GM19351 (cell line): ENCODE results near the gene CDK19.

Experiments used
- ATAC-seq: cut with Tn5 transposase; IDR thresholded peaks from one replicate; pipeline ENCODE4 v1.9.1; 2021; ENCODE audit warnings: mild to moderate bottlenecking, moderate library complexity; ENCODE audit not compliant: unreplicated experiment

The CDK19 gene

DNA sequence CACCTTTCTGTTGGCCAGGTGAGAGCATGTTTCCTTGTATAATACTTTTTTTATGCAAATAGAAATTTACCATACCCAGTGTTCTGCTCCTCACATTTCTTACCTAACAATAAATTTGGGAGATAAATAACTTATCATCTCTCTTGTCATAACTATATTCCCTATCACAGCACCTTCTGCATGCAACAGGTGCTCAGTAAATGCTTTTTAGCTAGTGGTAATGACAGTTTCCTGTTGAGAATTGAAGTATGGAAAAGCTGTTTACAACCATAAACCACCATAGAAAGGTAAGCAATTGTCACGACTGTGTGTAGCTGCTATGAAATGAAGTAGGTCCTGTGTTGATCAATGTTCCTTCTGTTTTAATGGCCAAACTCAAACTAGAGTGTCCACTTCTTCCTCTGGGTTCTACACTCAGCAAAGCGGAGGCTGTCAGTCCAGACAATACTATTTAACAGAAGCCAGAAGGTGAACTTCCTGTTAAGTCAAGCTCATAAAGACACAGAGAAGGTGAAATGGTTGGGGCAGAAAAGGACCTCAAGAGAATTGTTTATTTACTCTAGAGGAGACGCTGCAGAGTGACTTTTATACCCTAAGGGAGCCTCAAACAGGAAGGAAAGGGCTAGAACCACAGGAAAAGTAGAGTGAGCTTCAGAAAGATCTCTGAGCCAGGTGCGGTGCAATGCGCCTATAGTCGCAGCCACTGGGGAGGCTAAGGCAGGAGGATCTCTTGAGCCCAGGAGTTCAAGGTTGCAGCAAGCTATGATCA, 254.8 kb downstream of the CDK19 start:
- ATAC-seq = no peak
